H9 (cell line): ENCODE data around the gene FBXL13. TPM values are rescaled to one million over a fixed set of nuclear protein-coding genes. Genes with fewer than 3 reads are reported as not detected.

Source experiments
- DNase-seq: peaks from one replicate; pipeline ENCODE4 v3.0.0-alpha.2; 2017
- H2AFZ ChIP-seq: one replicate; pipeline ENCODE4 v1.6.1; 2013; ENCODE audit warnings: mild to moderate bottlenecking, low read length, control low read depth, moderate library complexity
- H2AK5ac ChIP-seq: 2 replicates; pipeline ENCODE4 v1.6.1; 2013; ENCODE audit warnings: low read length, control low read depth, mixed read lengths; ENCODE audit not compliant: insufficient read length
- H2BK120ac ChIP-seq: one replicate; pipeline ENCODE4 v1.6.1; 2013; ENCODE audit warnings: low read depth, mild to moderate bottlenecking, low read length, control low read depth, inconsistent platforms; ENCODE audit not compliant: poor library complexity, severe bottlenecking
- H2BK12ac ChIP-seq: 2 replicates; pipeline ENCODE4 v1.6.1; 2013; ENCODE audit warnings: low read length, control low read depth, mixed read lengths, low read depth; ENCODE audit not compliant: insufficient read length
- H2BK15ac ChIP-seq: 2 replicates; pipeline ENCODE4 v1.6.1; 2013; ENCODE audit warnings: low read depth, low read length, control low read depth
- H2BK20ac ChIP-seq: one replicate; pipeline ENCODE4 v1.6.1; 2013; ENCODE audit warnings: low read depth, mild to moderate bottlenecking, low read length, control low read depth, inconsistent platforms; ENCODE audit not compliant: poor library complexity, severe bottlenecking
- H2BK5ac ChIP-seq: 2 replicates; pipeline ENCODE4 v1.6.1; 2013; ENCODE audit warnings: low read length, control low read depth, mixed read lengths; ENCODE audit not compliant: insufficient read length
- H3K14ac ChIP-seq: 2 replicates; pipeline ENCODE4 v1.6.1; 2013; ENCODE audit warnings: low read length, control low read depth; ENCODE audit not compliant: insufficient read depth
- H3K18ac ChIP-seq: 2 replicates; pipeline ENCODE4 v1.6.1; 2013; ENCODE audit warnings: low read depth, mild to moderate bottlenecking, mixed read lengths, low read length, control low read depth; ENCODE audit not compliant: insufficient read length
- H3K23ac ChIP-seq: 2 replicates; pipeline ENCODE4 v1.6.1; 2013; ENCODE audit warnings: low read length, control low read depth, mixed read lengths, low read depth; ENCODE audit not compliant: insufficient read length
- H3K23me2 ChIP-seq: 2 replicates; pipeline ENCODE4 v1.6.1; 2013; ENCODE audit warnings: low read depth, mild to moderate bottlenecking, mixed read lengths, low read length, control low read depth; ENCODE audit not compliant: insufficient read length, poor library complexity, severe bottlenecking
- H3K27ac ChIP-seq: 2 replicates; pipeline ENCODE4 v1.5.1; 2013; ENCODE audit warnings: low read length, control low read depth, mixed read lengths, low read depth; ENCODE audit not compliant: insufficient read length
- H3K27me3 ChIP-seq: 2 replicates; pipeline ENCODE4 v1.6.1; 2013; ENCODE audit warnings: low read length, control low read depth, inconsistent platforms; ENCODE audit not compliant: insufficient read depth
- H3K4ac ChIP-seq: 2 replicates; pipeline ENCODE4 v1.6.1; 2013; ENCODE audit warnings: low read depth, mild to moderate bottlenecking, control low read depth, inconsistent platforms, low read length, moderate library complexity
- H3K4me1 ChIP-seq: 2 replicates; pipeline ENCODE4 v1.6.1; 2013; ENCODE audit warnings: low read length, control low read depth, inconsistent platforms; ENCODE audit not compliant: insufficient read depth
- H3K4me2 ChIP-seq: 2 replicates; pipeline ENCODE4 v1.6.1; 2013; ENCODE audit warnings: low read length, control low read depth, mixed read lengths; ENCODE audit not compliant: insufficient read length, insufficient read depth
- H3K56ac ChIP-seq: 2 replicates; pipeline ENCODE4 v1.6.1; 2013; ENCODE audit warnings: low read depth, mild to moderate bottlenecking, mixed read lengths, low read length, control low read depth; ENCODE audit not compliant: insufficient read length
- H3K79me1 ChIP-seq: 2 replicates; pipeline ENCODE4 v1.6.1; 2013; ENCODE audit warnings: low read depth, mild to moderate bottlenecking, moderate library complexity, low read length, control low read depth, inconsistent platforms; ENCODE audit not compliant: insufficient read depth, poor library complexity, severe bottlenecking
- H3K79me2 ChIP-seq: 2 replicates; pipeline ENCODE4 v1.6.1; 2013; ENCODE audit warnings: low read length, control low read depth, inconsistent platforms; ENCODE audit not compliant: insufficient read depth
- H3K9ac ChIP-seq: 2 replicates; pipeline ENCODE4 v1.6.1; 2013; ENCODE audit warnings: low read length, control low read depth, mixed read lengths; ENCODE audit not compliant: insufficient read length; ENCODE audit errors: extremely low read depth
- H3K9me3 ChIP-seq: one replicate; pipeline ENCODE4 v1.6.1; 2013; ENCODE audit warnings: low read depth, low read length, inconsistent platforms; ENCODE audit not compliant: control insufficient read depth
- H3T11ph ChIP-seq: one replicate; pipeline ENCODE4 v1.6.1; 2013; ENCODE audit warnings: mild to moderate bottlenecking, low read length, control low read depth, inconsistent platforms
- H4K20me1 ChIP-seq: one replicate; pipeline ENCODE4 v1.6.1; 2013; ENCODE audit not compliant: control insufficient read depth, insufficient read length, insufficient read depth
- H4K5ac ChIP-seq: 2 replicates; pipeline ENCODE4 v1.6.1; 2013; ENCODE audit warnings: low read depth, mild to moderate bottlenecking, mixed read lengths, low read length, control low read depth; ENCODE audit not compliant: insufficient read length
- H4K8ac ChIP-seq: replicated peaks from 2 replicates; pipeline ENCODE4 v1.6.1; 2013; ENCODE audit warnings: low read length, control low read depth, mixed read lengths, low read depth; ENCODE audit not compliant: insufficient read length
- H4K91ac ChIP-seq: 2 replicates; pipeline ENCODE4 v1.6.1; 2013; ENCODE audit warnings: low read depth, mild to moderate bottlenecking, moderate library complexity, mixed read lengths, low read length, control low read depth; ENCODE audit not compliant: insufficient read length
- H3K27ac Mint-ChIP-seq, 3 experiments: 2 replicates in 2 of 3; 3 replicates in 1 of 3; pipeline ENCODE4 v1.8.0; 2020 to 2021; ENCODE audit warnings: mixed read lengths in 3 of 3, mild to moderate bottlenecking in 1 of 3, moderate library complexity in 1 of 3
- H3K27me3 Mint-ChIP-seq: 2 replicates; pipeline ENCODE4 v1.8.0; 2021; ENCODE audit warnings: low read depth, mild to moderate bottlenecking, moderate library complexity, mixed read lengths
- H3K36me3 Mint-ChIP-seq, 3 experiments: 2 replicates in 2 of 3; 3 replicates in 1 of 3; pipeline ENCODE4 v1.8.0; 2020 to 2021; ENCODE audit warnings: low read depth in 3 of 3, mixed read lengths in 3 of 3; ENCODE audit not compliant: insufficient read depth in 1 of 3
- H3K4me1 Mint-ChIP-seq, 2 experiments: 2 replicates each; pipeline ENCODE4 v1.8.0; 2020; ENCODE audit warnings: mixed read lengths in 2 of 2
- H3K4me3 Mint-ChIP-seq, 2 experiments: 2 replicates in 1 of 2; 3 replicates in 1 of 2; pipeline ENCODE4 v1.8.0; 2020 to 2021; ENCODE audit warnings: mild to moderate bottlenecking in 2 of 2, mixed read lengths in 2 of 2, moderate library complexity in 1 of 2
- H3K9me3 Mint-ChIP-seq, 2 experiments: 2 replicates in 1 of 2; 3 replicates in 1 of 2; pipeline ENCODE4 v1.8.0; 2020; ENCODE audit warnings: mild to moderate bottlenecking in 2 of 2, mixed read lengths in 2 of 2, moderate library complexity in 1 of 2
- CTCF ChIP-seq: fragments of 200-600 bp; sonication (generic); conservative IDR thresholded peaks from 3 replicates; pipeline ENCODE4 v1.8.0; 2021; ENCODE audit warnings: antibody characterized with exemption, mild to moderate bottlenecking
- WGBS: extraction: QIAGEN DNeasy Blood & Tissue Kit; methylation state at CpG from one replicate; pipeline ENCODE4 v1.1.7; 2013; ENCODE audit warnings: missing lambda C conversion rate, low lambda C conversion rate, mixed read lengths; ENCODE audit not compliant: insufficient read length; ENCODE audit errors: extremely low coverage; 5-methylcytosine and 5-hydroxymethylcytosine counted together
- total RNA-seq: library from RNA; stranded (reverse); gene quantifications from 2 replicates; pipeline ENCODE4 v1.2.1, GENCODE V29; 2021

FBXL13 gene
- total RNA-seq, 1 experiment from 2014 or later = 4.4 TPM

- no peaks in the 10 kb centered on the region; the same call in 1 of the 2 replicates for H3K4me1 ChIP-seq
- Mint-ChIP-seq H3K27ac (no peak overlapping the region), H3K27me3 (no peaks in the 10 kb centered on the region), H3K4me3 (no peak overlapping the region), H3K9me3 (no peaks in the 10 kb centered on the region), H3K36me3 (no peaks in the 10 kb centered on the region; a peak in 1 of 7 replicates), H3K4me1 (peaks cover 4 to 7% of the 10 kb centered on the region in 2 experiments; a peak in 2 of 4 replicates)
- H2BK12ac ChIP-seq = no peak overlapping the region
- no peak overlapping the region for H2BK15ac ChIP-seq
- H3K18ac ChIP-seq = no peak overlapping the region
- H4K91ac ChIP-seq = no peak overlapping the region
- no peak overlapping the region for H3K23ac ChIP-seq
- H3K4me2 ChIP-seq = no peak overlapping the region
- H2AFZ ChIP-seq = no peak overlapping the region
- no peak for TF ChIP-seq CTCF
- H3K56ac ChIP-seq = no peak overlapping the region
- no peaks in the 10 kb centered on the region for H3K23me2 ChIP-seq
- H2BK120ac ChIP-seq = no peak overlapping the region
- no peak overlapping the region for H3K14ac ChIP-seq
- H3T11ph ChIP-seq = no peak overlapping the region
- H4K5ac ChIP-seq = no peak overlapping the region
- no CpG with 5 or more reads among the region's 2 CpGs for WGBS
- H3K27me3 ChIP-seq = no peaks in the 10 kb centered on the region
- DNase-seq = no peak
- H4K20me1 ChIP-seq = no peaks in the 10 kb centered on the region
- no peak overlapping the region for H4K8ac ChIP-seq
- no peaks in the 10 kb centered on the region for H3K79me1 ChIP-seq
- H2BK5ac ChIP-seq = no peak overlapping the region
- H3K27ac ChIP-seq = no peak overlapping the region
- H3K4ac ChIP-seq = no peak overlapping the region
- H2AK5ac ChIP-seq = no peak overlapping the region
- H2BK20ac ChIP-seq = no peak overlapping the region
- H3K79me2 ChIP-seq = no peaks in the 10 kb centered on the region
- no peak overlapping the region for H3K9ac ChIP-seq
- no peaks in the 10 kb centered on the region for H3K9me3 ChIP-seq
These were observed 177.4 kb downstream of the FBXL13 start for GRCh38 chr7:102897211-102897631.
